BLaER1 treated with 17β-estradiol and CSF1 and Interleukin-3, amounts not matched to agents 10 nM and 100 nM (cell line): ENCODE measurements around the gene HSD17B8.
A peak's percentile ranks its signal among the peaks of the same experiment; 100 is the strongest.

Source experiments
- H3K27ac ChIP-seq, 11 experiments: shearing (Covaris generic); formaldehyde crosslinking; 2 replicates each; pipeline ENCODE4 v1.8.1; 2022
- H3K27me3 ChIP-seq, 11 experiments: shearing (Covaris generic); formaldehyde crosslinking; 2 replicates each; pipeline ENCODE4 v1.8.1; 2022
- H3K36me3 ChIP-seq, 11 experiments: shearing (Covaris generic); formaldehyde crosslinking; 2 replicates each; pipeline ENCODE4 v1.8.1; 2022
- H3K4me1 ChIP-seq, 10 experiments: shearing (Covaris generic); formaldehyde crosslinking; 2 replicates each; pipeline ENCODE4 v1.8.1; 2022
- H3K4me2 ChIP-seq, 11 experiments: shearing (Covaris generic); formaldehyde crosslinking; 2 replicates each; pipeline ENCODE4 v1.8.1; 2022
- H3K4me3 ChIP-seq, 10 experiments: shearing (Covaris generic); formaldehyde crosslinking; 2 replicates each; pipeline ENCODE4 v1.8.1; 2022
- H3K9ac ChIP-seq, 11 experiments: shearing (Covaris generic); formaldehyde crosslinking; 2 replicates each; pipeline ENCODE4 v1.8.1; 2022
- H3K9me3 ChIP-seq, 11 experiments: shearing (Covaris generic); formaldehyde crosslinking; replicated peaks in 1 of 11; 2 replicates each; pipeline ENCODE4 v1.8.1; 2022
- H4K20me1 ChIP-seq, 11 experiments: shearing (Covaris generic); formaldehyde crosslinking; 2 replicates each; pipeline ENCODE4 v1.8.1; 2022
- Cebpa-rat ChIP-seq, 11 experiments: shearing (Covaris generic); IDR thresholded peaks; 2 replicates each; pipeline ENCODE4 v1.8.1; 2022

Gene HSD17B8

DNA sequence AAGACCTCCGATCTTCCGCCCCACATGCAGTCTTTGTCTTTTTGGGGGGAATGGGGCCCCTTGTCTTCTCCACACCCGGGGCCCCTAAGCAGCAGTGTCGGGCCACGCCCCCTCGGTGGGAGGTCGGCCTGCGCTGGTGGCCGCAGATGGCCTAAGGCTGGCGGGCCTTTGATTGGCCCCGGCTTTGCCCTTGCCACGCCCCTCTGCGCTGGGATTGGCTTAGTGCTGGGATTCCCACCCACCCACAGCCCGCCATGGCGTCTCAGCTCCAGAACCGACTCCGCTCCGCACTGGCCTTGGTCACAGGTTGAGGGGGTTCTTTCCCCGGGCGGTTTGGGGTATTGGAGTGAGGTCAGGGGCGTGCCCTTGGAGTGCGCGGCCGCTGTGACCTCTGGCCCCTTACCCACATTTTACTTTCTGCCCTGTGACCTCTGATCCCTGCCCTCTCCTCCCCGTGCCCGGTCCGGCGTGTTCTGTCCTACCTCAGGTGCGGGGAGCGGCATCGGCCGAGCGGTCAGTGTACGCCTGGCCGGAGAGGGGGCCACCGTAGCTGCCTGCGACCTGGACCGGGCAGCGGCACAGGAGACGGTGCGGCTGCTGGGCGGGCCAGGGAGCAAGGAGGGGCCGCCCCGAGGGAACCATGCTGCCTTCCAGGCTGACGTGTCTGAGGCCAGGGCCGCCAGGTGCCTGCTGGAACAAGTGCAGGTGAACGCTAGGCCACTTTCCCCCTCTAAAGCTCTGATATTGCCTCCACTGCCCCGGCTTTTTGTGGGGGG is at the start of gene HSD17B8:
Gene HSD17B8 (plus strand): TSS at position 241 of the 776 bp plus-strand sequence. CDS start 14 bp downstream, at position 255.
- Histone ChIP-seq H3K4me1 (peaks cover 53 to 65% (median 59%) of the 10 kb centered on the region in 10 experiments), H3K36me3 (peaks cover 21 to 30% (median 27%) of the 10 kb centered on the region in 11 experiments), H3K27ac (peak within 1 kb of the TSS; percentile 11 to 67 (median 55); a peak in 20 of 22 replicates), H3K27me3 (peaks cover 0 to 23% (median 10%) of the 10 kb centered on the region in 11 experiments; a peak in 11 of 22 replicates), H3K9me3 (no peaks in the 10 kb centered on the region), H3K4me2 (peak within 1 kb of the TSS; percentile 93 to 100 (median 100)), H3K9ac (peak within 1 kb of the TSS; percentile 67 to 87 (median 80)), H4K20me1 (peaks cover 0 to 29% (median 6%) of the 10 kb centered on the region in 11 experiments; a peak in 8 of 22 replicates), H3K4me3 (peak within 1 kb of the TSS; percentile 65 to 83 (median 73))
- no peak for TF ChIP-seq Cebpa-rat (IDR thresholded peaks at IDR 0.05)

DNA sequence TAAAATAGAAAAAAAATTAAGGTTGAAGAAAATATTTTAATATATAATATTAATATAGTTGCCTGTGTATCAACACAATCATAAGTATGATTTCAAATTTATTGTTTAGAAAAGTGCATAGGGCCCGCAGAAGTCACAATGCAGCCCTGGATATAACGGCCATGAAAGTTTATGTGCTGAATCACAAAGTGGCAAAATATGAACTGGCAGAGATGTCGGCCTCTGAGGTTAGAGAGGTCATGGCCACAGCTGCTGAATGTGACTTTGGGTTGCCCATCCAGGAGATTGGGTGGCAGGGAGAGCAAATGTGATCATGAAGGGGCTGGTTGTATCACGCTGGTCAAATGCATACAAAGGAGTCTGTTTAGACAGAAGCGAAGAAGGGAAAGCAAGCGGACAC is 47.9 kb upstream of the HSD17B8 start:
- TF ChIP-seq Cebpa-rat (IDR thresholded peaks at IDR 0.05): no peak
- Histone ChIP-seq H3K27me3 (no peaks in the 10 kb centered on the region), H3K4me2 (no peak overlapping the region), H3K4me3 (no peak overlapping the region), H3K9me3 (peaks cover 18 to 23% (median 19%) of the 10 kb centered on the region in 11 experiments), H3K27ac (no peak overlapping the region), H3K4me1 (peaks cover 6 to 17% (median 12%) of the 10 kb centered on the region in 10 experiments), H4K20me1 (no peaks in the 10 kb centered on the region), H3K36me3 (no peaks in the 10 kb centered on the region; a peak in 1 of 22 replicates), H3K9ac (no peak overlapping the region)

DNA sequence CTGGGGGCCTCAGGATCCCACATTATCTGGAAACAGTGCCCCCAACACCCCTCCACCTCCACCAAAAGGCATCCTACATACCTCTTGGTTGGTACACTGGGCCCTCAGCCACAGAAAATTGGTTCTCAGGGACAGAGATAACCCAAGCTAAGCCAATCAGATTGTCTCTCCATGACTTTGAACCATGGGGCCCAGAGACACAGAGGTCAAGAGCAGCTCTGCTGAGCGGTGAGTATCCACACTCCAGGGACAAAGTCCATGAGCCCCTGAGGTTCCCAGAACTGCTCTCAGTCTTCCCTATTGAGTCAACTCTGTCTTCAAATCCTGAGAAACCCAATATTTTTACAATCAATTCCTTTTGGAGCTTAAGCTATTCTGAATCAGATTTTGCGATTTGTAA is 47.5 kb upstream of the HSD17B8 start:
- H3K4me1 ChIP-seq: peaks cover 10 to 21% (median 16%) of the 10 kb centered on the region in 10 experiments
- no peaks in the 10 kb centered on the region for H3K36me3 ChIP-seq
- H3K9me3 ChIP-seq: peaks cover 14 to 19% (median 15%) of the 10 kb centered on the region in 11 experiments
- H3K4me3 ChIP-seq: no peak overlapping the region
- H3K27ac ChIP-seq: no peak overlapping the region
- no peak overlapping the region for H3K9ac ChIP-seq
- H3K4me2 ChIP-seq: no peak overlapping the region
- H3K27me3 ChIP-seq: no peaks in the 10 kb centered on the region
- no peaks in the 10 kb centered on the region for H4K20me1 ChIP-seq
- no peak for TF ChIP-seq Cebpa-rat (IDR thresholded peaks at IDR 0.05)

DNA sequence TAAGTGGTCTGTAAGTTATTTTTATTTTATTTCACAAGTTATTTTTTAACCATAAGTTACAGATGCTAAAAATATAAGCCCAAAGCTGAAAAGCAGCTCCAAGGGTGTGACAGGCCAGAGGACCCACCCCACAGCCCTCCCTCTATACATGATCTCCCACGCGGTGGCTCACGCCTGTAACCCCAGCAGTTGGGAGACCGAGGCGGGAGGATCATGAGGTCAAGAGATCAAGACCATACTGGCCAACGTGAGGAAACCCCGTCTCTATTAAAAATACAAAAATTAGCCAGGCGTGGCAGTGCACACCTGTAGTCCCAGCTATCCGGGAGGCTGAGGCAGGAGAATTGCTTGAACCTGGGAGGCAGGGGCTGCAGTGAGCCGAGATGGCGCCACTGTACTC is 44.4 kb upstream of the HSD17B8 start:
- H3K4me2 ChIP-seq: peak overlapping the region in 3 of 11 experiments; percentile 84 to 91 (median 84); a peak in 4 of 22 replicates
- H3K27ac ChIP-seq: no peak overlapping the region
- no peaks in the 10 kb centered on the region for H3K36me3 ChIP-seq
- no peaks in the 10 kb centered on the region for H3K9me3 ChIP-seq
- H3K4me3 ChIP-seq: no peak overlapping the region
- no peaks in the 10 kb centered on the region for H4K20me1 ChIP-seq
- H3K4me1 ChIP-seq: peaks cover 20 to 36% (median 25%) of the 10 kb centered on the region in 10 experiments
- no peak for TF ChIP-seq Cebpa-rat (IDR thresholded peaks at IDR 0.05)
- H3K27me3 ChIP-seq: no peaks in the 10 kb centered on the region
- H3K9ac ChIP-seq: no peak overlapping the region

DNA sequence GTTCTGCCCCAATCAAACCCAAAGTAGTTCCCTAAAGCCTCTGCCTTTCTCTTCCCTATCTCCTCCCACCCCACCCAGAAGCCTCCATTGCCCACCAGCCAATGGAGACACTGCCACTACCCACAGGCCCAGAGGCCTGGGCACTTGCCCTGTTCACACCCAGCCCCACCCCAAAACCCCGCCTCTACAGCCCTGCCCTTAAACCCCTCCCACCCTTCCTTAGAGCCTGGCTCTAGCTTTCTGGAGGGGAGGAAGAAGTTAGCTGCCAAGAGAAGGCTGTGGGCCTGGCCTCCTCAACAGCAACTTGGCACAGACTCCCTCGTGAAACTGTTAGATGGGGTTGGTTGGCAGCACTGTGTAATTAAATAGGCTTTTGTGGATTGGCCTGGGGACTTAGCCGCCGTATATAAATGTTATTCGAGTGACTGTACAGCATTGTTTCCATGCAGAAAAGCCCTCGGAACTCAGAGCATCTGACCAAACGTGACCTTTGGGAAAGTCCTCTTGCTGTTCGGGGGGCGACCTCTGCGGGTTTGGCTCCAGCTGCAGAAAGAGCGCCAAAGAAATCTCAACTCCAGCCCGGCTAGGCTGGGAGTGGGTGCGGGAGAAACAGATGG is 43.6 kb upstream of the HSD17B8 start:
- Histone ChIP-seq H3K4me1 (peaks cover 20 to 36% (median 25%) of the 10 kb centered on the region in 10 experiments), H3K4me2 (peak overlapping the region; percentile 68 to 91 (median 84)), H3K9ac (peak overlapping the region in 9 of 11 experiments; percentile 63 to 81 (median 77); a peak in 15 of 22 replicates), H3K27ac (peak overlapping the region in 4 of 11 experiments; percentile 49 to 70 (median 64); a peak in 4 of 22 replicates), H3K27me3 (no peaks in the 10 kb centered on the region), H3K9me3 (no peaks in the 10 kb centered on the region), H3K4me3 (peak overlapping the region in 6 of 10 experiments; percentile 44 to 66 (median 52); a peak in 3 of 20 replicates), H3K36me3 (no peaks in the 10 kb centered on the region), H4K20me1 (no peaks in the 10 kb centered on the region)
- TF ChIP-seq Cebpa-rat (IDR thresholded peaks at IDR 0.05): no peak

DNA sequence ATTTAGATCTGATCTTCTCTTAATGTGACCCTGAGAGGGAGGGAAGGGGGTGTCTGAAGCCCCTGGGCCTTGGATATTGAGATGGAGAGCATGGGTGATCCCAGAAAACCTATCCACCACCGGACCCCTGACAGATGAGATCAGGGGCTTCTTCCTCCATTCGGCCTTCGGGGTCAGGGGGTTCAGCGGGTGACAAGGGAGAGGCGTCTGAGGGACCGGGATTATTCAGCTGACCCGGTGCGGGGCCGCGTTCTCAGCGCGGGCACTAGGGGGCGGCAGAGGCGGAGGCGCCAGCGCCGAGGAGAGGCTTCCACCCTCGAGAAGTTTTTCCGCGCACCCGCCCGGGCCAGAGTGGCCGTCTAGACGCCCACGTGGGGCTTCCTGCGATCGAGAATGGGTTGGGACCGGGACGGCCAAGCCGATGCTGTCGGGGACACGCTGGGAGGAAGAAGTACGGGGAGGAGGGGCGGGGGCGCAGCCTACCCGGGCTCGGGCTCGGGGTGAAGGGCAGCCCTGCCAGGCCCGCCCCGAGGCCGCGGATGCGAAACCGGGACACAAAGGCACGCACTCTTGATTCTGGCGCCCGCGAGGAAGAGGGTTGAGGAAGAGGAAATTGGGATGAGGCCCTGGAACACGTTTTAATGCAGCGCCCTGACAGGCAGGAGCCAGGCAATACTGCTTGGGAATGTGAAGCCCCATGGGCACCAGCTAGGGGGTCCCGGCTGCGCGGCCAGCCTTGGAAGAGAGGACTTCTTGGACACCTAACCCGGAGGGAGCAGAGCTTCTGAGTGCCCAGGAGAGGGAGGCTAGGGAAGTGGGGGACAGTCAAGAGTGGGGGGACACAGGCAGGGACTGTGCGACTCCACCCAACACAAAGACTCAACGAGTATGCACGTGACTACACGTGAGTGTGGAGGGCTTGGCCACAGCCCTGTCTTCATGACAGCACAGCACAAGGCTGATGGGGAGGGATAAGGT is 42.8 kb upstream of the HSD17B8 start:
- Histone ChIP-seq H3K9ac (peak overlapping the region; percentile 63 to 81 (median 75)), H4K20me1 (no peaks in the 10 kb centered on the region), H3K4me2 (peak overlapping the region; percentile 68 to 91 (median 84)), H3K27ac (peak overlapping the region; percentile 29 to 77 (median 65); a peak in 21 of 22 replicates), H3K27me3 (no peaks in the 10 kb centered on the region), H3K9me3 (no peaks in the 10 kb centered on the region), H3K36me3 (no peaks in the 10 kb centered on the region), H3K4me1 (peaks cover 20 to 36% (median 25%) of the 10 kb centered on the region in 10 experiments), H3K4me3 (peak overlapping the region; percentile 43 to 66 (median 52))
- TF ChIP-seq Cebpa-rat (IDR thresholded peaks at IDR 0.05): no peak

DNA sequence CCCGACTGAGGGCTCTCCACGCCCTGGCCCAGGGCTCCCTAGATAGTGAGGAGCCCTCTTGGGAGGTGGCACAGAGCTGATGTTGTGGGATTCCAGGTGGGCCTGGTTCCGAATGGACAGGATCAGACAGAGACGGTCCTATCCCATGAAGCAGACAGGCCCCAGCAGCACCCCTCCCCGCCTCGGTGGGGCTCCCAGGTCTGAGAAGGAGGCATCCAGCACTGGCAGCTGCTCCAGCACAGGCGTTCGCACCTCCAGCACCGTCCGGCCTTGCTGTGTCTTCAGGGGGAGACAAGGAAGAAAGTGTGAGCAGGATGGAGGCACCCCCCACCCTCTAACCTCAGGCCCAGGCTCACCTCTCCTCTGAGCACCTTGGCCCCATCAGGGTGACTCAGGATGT is 40.9 kb upstream of the HSD17B8 start:
- TF ChIP-seq Cebpa-rat (IDR thresholded peaks at IDR 0.05): no peak

DNA sequence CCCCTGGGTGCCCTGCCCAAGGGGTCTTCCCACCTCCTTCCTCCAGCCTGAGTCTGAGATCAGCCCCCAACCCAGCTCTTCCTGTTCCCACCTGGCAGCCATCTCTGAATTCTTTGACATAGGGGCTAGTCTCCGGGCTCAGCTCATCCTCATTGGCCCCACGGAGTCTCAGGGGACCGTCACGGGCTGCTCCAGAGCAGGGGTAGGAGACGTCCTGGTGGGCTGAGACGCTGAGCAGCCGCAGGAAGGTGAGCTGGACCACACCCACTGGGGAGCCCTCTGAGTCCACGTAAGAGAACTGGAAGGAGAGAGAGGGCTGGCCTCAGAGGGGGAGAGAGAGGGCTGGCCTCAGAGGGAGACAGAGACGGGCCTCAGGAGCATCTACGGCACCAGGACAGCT is 40.3 kb upstream of the HSD17B8 start:
- no peak for TF ChIP-seq Cebpa-rat (IDR thresholded peaks at IDR 0.05)
- Histone ChIP-seq H3K4me3 (no peak overlapping the region), H4K20me1 (no peaks in the 10 kb centered on the region)

More for the DNA sequence above, 40.9 kb upstream of the HSD17B8 start:
- Histone ChIP-seq H3K27ac (no peak overlapping the region), H3K4me1 (peaks cover 20 to 48% (median 35%) of the 10 kb centered on the region in 10 experiments), H3K36me3 (no peaks in the 10 kb centered on the region), H3K9me3 (no peaks in the 10 kb centered on the region), H3K4me2 (no peak overlapping the region), H3K27me3 (no peaks in the 10 kb centered on the region), H4K20me1 (no peaks in the 10 kb centered on the region), H3K9ac (no peak overlapping the region), H3K4me3 (no peak overlapping the region)

More for the DNA sequence above, 40.3 kb upstream of the HSD17B8 start:
- Histone ChIP-seq H3K27me3 (no peaks in the 10 kb centered on the region), H3K9me3 (no peaks in the 10 kb centered on the region), H3K9ac (no peak overlapping the region), H3K27ac (no peak overlapping the region), H3K4me2 (0 out of 22 replicates have a peak overlapping the region, but pooled peaks of 1 of the 11 experiments have one; percentile 27), H3K4me1 (peaks cover 20 to 48% (median 36%) of the 10 kb centered on the region in 10 experiments), H3K36me3 (no peaks in the 10 kb centered on the region)
